SK-N-SH (cell line): ENCODE measurements around the gene SRD5A1. TPM values are rescaled to one million over a fixed set of nuclear protein-coding genes. Genes with fewer than 3 reads are reported as not detected.

Experiments
- CTCF ChIA-PET: fragments of 300-600, 350-600 bp; formaldehyde crosslinking; extraction: SDS; loops from one replicate; lab custom pipeline; 2021; lab: Yijun Ruan, JAX
- POLR2A ChIA-PET: fragments of 350-600 bp; sonication (Branson Sonifier 250); formaldehyde crosslinking; extraction: SDS; loops from one replicate; lab custom pipeline; 2020; ENCODE audit warnings: antibody characterized with exemption, inconsistent platforms; lab: Yijun Ruan, JAX
- DNase-seq: peaks from one replicate; pipeline ENCODE4 v3.0.0; 2012
- H2AFZ ChIP-seq: fragments of 200-600 bp; sonication (generic); 2 replicates; pipeline ENCODE4 v1.8.1; 2016; ENCODE audit warnings: antibody characterized with exemption, mild to moderate bottlenecking, low read depth
- H3F3A ChIP-seq: fragments of 200-600 bp; sonication (generic); replicated peaks from 2 replicates; pipeline ENCODE3; 2016; ENCODE audit warnings: antibody characterized with exemption, mild to moderate bottlenecking; ENCODE audit not compliant: insufficient read depth
- H3K27ac ChIP-seq, 2 experiments: fragments of 200-500 bp in 1 of 2; fragments of 200-600 bp in 1 of 2; sonication (Bioruptor generic) in 1 of 2; sonication (generic), shearing (Covaris generic) in 1 of 2; 2 replicates each; pipeline versions ENCODE4 v1.5.1 to v1.6.1; 2014 to 2016; ENCODE audit warnings: low read depth in 2 of 2, inconsistent platforms in 1 of 2, low read length in 1 of 2, mild to moderate bottlenecking in 1 of 2, mixed read lengths in 1 of 2
- H3K27me3 ChIP-seq: fragments of 200-600 bp; sonication (generic), shearing (Covaris generic); 2 replicates; pipeline ENCODE4 v1.6.1; 2016; ENCODE audit warnings: mixed run types; ENCODE audit not compliant: insufficient read depth
- H3K36me3 ChIP-seq, 2 experiments: fragments of 200-500 bp in 1 of 2; fragments of 200-600 bp in 1 of 2; sonication (Bioruptor generic) in 1 of 2; sonication (generic) in 1 of 2; replicated peaks in 1 of 2; 2 replicates each; pipeline versions ENCODE3 to v1.5.1; 2014 to 2016; ENCODE audit warnings: low read length in 1 of 2, mild to moderate bottlenecking in 1 of 2; ENCODE audit not compliant: insufficient read depth in 2 of 2, control insufficient read depth in 1 of 2
- H3K4me1 ChIP-seq, 2 experiments: fragments of 200-500 bp in 1 of 2; fragments of 200-600 bp in 1 of 2; sonication (Bioruptor generic) in 1 of 2; sonication (generic), shearing (Covaris generic) in 1 of 2; 2 replicates each; pipeline versions ENCODE4 v1.5.1 to v1.6.1; 2014 to 2016; ENCODE audit warnings: low read depth in 1 of 2, low read length in 1 of 2, mixed run types in 1 of 2; ENCODE audit not compliant: insufficient read depth in 2 of 2, control insufficient read depth in 1 of 2
- H3K4me2 ChIP-seq: fragments of 200-600 bp; sonication (generic), shearing (Covaris generic); 2 replicates; pipeline ENCODE4 v1.6.1; 2017; ENCODE audit warnings: mixed run types
- H3K4me3 ChIP-seq, 2 experiments: fragments of 200-500 bp in 1 of 2; fragments of 200-600 bp in 1 of 2; sonication (Bioruptor generic) in 1 of 2; sonication (generic), shearing (Covaris generic) in 1 of 2; 2 replicates each; pipeline versions ENCODE4 v1.5.1 to v1.8.1; 2014 to 2016; ENCODE audit warnings: low read depth in 2 of 2, inconsistent platforms in 1 of 2, low read length in 1 of 2, mild to moderate bottlenecking in 1 of 2, mixed read lengths in 1 of 2, moderate library complexity in 1 of 2
- H3K79me2 ChIP-seq: fragments of 200-600 bp; sonication (generic); 2 replicates; pipeline ENCODE4 v1.8.1; 2017; ENCODE audit warnings: mild to moderate bottlenecking; ENCODE audit not compliant: insufficient read depth
- H3K9ac ChIP-seq: fragments of 200-600 bp; sonication (generic); 2 replicates; pipeline ENCODE4 v1.6.1; 2017; ENCODE audit warnings: mixed run types
- H3K9me2 ChIP-seq: fragments of 200-600 bp; sonication (generic); 2 replicates; pipeline ENCODE4 v1.6.1; 2017; ENCODE audit warnings: mixed run types
- H3K9me3 ChIP-seq: fragments of 200-600 bp; sonication (generic); 2 replicates; pipeline ENCODE4 v1.6.1; 2017; ENCODE audit warnings: mixed run types, mild to moderate bottlenecking, moderate library complexity
- H4K20me1 ChIP-seq: fragments of 200-600 bp; sonication (generic); 2 replicates; pipeline ENCODE4 v1.6.1; 2017; ENCODE audit warnings: mild to moderate bottlenecking, mixed run types; ENCODE audit not compliant: insufficient read depth
- EZH2phosphoT487 ChIP-seq: fragments of 200-600 bp; sonication (generic); IDR thresholded peaks from 2 replicates; pipeline ENCODE4 v1.6.1; 2017; ENCODE audit warnings: low read depth, mixed run types, mild to moderate bottlenecking, antibody characterized with exemption, moderate library complexity, borderline replicate concordance
- JUND ChIP-seq: IDR thresholded peaks from 2 replicates; pipeline ENCODE4 v1.4.0; 2012
- MXI1 ChIP-seq: IDR thresholded peaks from 2 replicates; pipeline ENCODE4 v1.6.1; 2012; ENCODE audit warnings: mild to moderate bottlenecking, low read depth, low read length, improper control_type of control experiment
- POLR2AphosphoS5 ChIP-seq: IDR thresholded peaks from 2 replicates; pipeline ENCODE4 v1.6.1; 2012; ENCODE audit warnings: low read depth, low read length
- RCOR1 ChIP-seq: fragments of 150-350 bp; IDR thresholded peaks from 2 replicates; pipeline ENCODE4 v1.6.1; 2017; ENCODE audit warnings: antibody characterized with exemption, low read length
- SIN3A ChIP-seq: IDR thresholded peaks from 2 replicates; pipeline ENCODE4 v1.6.1; 2012; ENCODE audit warnings: low read depth, mild to moderate bottlenecking, low read length, moderate library complexity, borderline replicate concordance
- WGBS: methylation state at CpG from one replicate; pipeline ENCODE4 v1.1.6; 2017; ENCODE audit warnings: low lambda C conversion rate; 5-methylcytosine and 5-hydroxymethylcytosine counted together
- polyA plus RNA-seq, 3 experiments: library from polyadenylated mRNA; depleted of rRNA; stranded (reverse); fragments of >200 nt; gene quantifications; 2 replicates each; pipeline ENCODE4 v1.2.3, GENCODE V29; 2012
- TF ChIP-seq, protein P1 (sequence below): IDR thresholded peaks from 2 replicates; pipeline ENCODE4 v1.4.0; 2012; ENCODE audit warnings: low read depth
- TF ChIP-seq, protein P2 (sequence below): IDR thresholded peaks from 2 replicates; pipeline ENCODE4 v1.4.0; 2012; ENCODE audit warnings: low read depth, borderline replicate concordance
- TF ChIP-seq, protein P3 (sequence below): IDR thresholded peaks from 2 replicates; pipeline ENCODE4 v1.4.0; 2012; ENCODE audit warnings: low read depth, borderline replicate concordance
- TF ChIP-seq, protein P4 (sequence below): fragments of 200-600 bp; sonication (generic); IDR thresholded peaks from 2 replicates; pipeline ENCODE4 v1.6.1; 2017; ENCODE audit warnings: antibody characterized with exemption, mild to moderate bottlenecking, moderate library complexity

The SRD5A1 gene
- polyA plus RNA-seq, 1 of the 3 experiments (the other 2 are of a cell fraction), result 24.0 TPM

DNA sequence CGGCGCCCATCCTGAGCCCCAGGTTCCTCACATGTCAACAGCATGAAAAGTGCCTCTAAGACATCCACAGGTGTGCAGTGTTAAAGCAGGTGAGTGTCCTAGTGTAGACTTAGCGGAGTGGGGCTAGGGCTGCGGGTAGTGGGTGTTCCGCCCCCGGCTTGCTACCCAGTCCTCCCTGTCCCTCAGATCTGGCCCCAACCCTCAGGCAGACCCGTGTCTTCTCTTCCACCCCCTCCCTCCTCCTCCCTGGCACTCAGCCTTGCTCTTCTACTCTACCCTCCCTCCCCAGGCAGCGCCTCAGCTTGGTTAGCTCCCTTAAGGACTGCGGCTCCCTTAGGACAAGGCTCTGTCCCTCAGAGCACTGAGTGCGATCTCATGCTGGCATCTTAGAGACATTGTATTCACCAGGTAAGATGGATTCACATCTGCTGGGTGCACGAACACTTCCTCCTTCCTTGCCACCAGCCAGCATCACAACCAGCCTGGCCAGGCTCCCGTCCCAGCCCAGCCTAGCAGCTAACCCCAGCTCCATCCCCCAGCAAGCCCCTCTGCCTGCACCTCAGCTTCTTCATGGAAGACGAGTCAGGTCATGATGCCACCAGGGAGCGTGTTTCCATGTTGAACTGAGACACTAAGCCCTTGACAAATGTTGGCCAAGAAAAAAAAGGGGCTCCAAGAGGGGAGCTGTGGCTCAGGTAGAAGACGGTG lies 47.1 kb upstream of the SRD5A1 start:
- 78% methylated on average over 14 of the region's 15 CpGs for WGBS
- H3K27me3 ChIP-seq, result no peaks in the 10 kb centered on the region
- H3K9ac ChIP-seq, result no peak overlapping the region
- no peak for DNase-seq
- H3K9me3 ChIP-seq, result no peaks in the 10 kb centered on the region
- ChIA-PET POLR2A (no interaction called here), CTCF (interaction anchor here (1.6 to 2.1 kb wide), 2 partner anchors 9 to 159 kb away, joined by 5 to 9 read pairs; no protein-coding TSS in a partner anchor)
- TF ChIP-seq, protein P1, sequence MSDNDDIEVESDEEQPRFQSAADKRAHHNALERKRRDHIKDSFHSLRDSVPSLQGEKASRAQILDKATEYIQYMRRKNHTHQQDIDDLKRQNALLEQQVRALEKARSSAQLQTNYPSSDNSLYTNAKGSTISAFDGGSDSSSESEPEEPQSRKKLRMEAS, result no peak
- no peak overlapping the region for H2AFZ ChIP-seq
- H3K4me1 ChIP-seq, result peaks cover 9 to 19% of the 10 kb centered on the region in 2 experiments; a peak in 1 of 4 replicates
- no peak overlapping the region for H3K27ac ChIP-seq
- H3K4me3 ChIP-seq, result no peak overlapping the region
- no peaks in the 10 kb centered on the region for H3F3A ChIP-seq
- no peaks in the 10 kb centered on the region for H3K79me2 ChIP-seq
- H4K20me1 ChIP-seq, result no peaks in the 10 kb centered on the region
- no peak overlapping the region for H3K4me2 ChIP-seq
- no peaks in the 10 kb centered on the region for H3K36me3 ChIP-seq
- H3K9me2 ChIP-seq, result no peaks in the 10 kb centered on the region

DNA sequence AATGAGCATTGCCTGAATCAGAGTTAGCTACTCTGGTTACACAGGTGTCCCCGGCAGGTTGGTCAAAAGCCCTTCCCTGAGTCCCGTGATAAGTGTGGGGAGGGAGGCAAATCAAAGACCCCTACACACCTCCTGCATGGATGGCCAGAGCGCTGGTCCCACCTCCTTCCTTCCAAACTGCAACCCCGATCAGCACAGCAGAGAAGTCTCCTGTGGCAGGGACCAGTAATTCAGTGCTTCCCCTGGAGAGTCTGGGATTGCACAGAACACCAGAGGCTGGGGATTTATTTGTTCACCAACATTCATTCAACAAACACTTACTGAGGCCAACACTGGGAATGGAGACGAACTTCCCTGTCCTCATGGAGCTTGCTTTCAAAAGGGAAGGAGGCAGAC lies 46.6 kb upstream of the SRD5A1 start:
- Histone ChIP-seq H3K9me3 (no peaks in the 10 kb centered on the region), H4K20me1 (no peaks in the 10 kb centered on the region), H3F3A (no peaks in the 10 kb centered on the region), H3K4me2 (no peak overlapping the region), H3K9ac (no peak overlapping the region), H3K27me3 (no peaks in the 10 kb centered on the region), H3K27ac (no peak overlapping the region), H3K79me2 (no peaks in the 10 kb centered on the region), H3K4me1 (peaks cover 8 to 19% of the 10 kb centered on the region in 2 experiments; a peak in 1 of 4 replicates), H3K36me3 (no peaks in the 10 kb centered on the region), H3K4me3 (no peak overlapping the region), H3K9me2 (no peaks in the 10 kb centered on the region), H2AFZ (no peak overlapping the region)
- 50% methylated on average over 5 of the region's 5 CpGs for WGBS
- no peak for DNase-seq
- ChIA-PET CTCF (interaction anchor here (1.6 kb wide), 1 partner anchor 10 kb away, joined by 5 read pairs; no protein-coding TSS in a partner anchor), POLR2A (no interaction called here)
- TF ChIP-seq MXI1 (no peak), EZH2phosphoT487 (no peak), JUND (no peak), SIN3A (no peak), POLR2AphosphoS5 (no peak), RCOR1 (no peak)
- TF ChIP-seq, protein P2, sequence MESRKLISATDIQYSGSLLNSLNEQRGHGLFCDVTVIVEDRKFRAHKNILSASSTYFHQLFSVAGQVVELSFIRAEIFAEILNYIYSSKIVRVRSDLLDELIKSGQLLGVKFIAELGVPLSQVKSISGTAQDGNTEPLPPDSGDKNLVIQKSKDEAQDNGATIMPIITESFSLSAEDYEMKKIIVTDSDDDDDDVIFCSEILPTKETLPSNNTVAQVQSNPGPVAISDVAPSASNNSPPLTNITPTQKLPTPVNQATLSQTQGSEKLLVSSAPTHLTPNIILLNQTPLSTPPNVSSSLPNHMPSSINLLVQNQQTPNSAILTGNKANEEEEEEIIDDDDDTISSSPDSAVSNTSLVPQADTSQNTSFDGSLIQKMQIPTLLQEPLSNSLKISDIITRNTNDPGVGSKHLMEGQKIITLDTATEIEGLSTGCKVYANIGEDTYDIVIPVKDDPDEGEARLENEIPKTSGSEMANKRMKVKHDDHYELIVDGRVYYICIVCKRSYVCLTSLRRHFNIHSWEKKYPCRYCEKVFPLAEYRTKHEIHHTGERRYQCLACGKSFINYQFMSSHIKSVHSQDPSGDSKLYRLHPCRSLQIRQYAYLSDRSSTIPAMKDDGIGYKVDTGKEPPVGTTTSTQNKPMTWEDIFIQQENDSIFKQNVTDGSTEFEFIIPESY, result no peak
- TF ChIP-seq, protein P3, sequence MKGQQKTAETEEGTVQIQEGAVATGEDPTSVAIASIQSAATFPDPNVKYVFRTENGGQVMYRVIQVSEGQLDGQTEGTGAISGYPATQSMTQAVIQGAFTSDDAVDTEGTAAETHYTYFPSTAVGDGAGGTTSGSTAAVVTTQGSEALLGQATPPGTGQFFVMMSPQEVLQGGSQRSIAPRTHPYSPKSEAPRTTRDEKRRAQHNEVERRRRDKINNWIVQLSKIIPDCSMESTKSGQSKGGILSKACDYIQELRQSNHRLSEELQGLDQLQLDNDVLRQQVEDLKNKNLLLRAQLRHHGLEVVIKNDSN, result no peak
- TF ChIP-seq, protein P1, result no peak
- TF ChIP-seq, protein P4, sequence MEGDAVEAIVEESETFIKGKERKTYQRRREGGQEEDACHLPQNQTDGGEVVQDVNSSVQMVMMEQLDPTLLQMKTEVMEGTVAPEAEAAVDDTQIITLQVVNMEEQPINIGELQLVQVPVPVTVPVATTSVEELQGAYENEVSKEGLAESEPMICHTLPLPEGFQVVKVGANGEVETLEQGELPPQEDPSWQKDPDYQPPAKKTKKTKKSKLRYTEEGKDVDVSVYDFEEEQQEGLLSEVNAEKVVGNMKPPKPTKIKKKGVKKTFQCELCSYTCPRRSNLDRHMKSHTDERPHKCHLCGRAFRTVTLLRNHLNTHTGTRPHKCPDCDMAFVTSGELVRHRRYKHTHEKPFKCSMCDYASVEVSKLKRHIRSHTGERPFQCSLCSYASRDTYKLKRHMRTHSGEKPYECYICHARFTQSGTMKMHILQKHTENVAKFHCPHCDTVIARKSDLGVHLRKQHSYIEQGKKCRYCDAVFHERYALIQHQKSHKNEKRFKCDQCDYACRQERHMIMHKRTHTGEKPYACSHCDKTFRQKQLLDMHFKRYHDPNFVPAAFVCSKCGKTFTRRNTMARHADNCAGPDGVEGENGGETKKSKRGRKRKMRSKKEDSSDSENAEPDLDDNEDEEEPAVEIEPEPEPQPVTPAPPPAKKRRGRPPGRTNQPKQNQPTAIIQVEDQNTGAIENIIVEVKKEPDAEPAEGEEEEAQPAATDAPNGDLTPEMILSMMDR, result no peak
